Cardiac muscle cell (in vitro differentiated cells and primary cell): ENCODE data around the gene IGFBP6. TPM values are rescaled to one million over a fixed set of nuclear protein-coding genes. Genes with fewer than 3 reads are reported as not detected.

ENCODE experiments used
- DNase-seq, 2 donors: peaks; one replicate each; pipeline versions ENCODE4 v3.0.0 to v3.0.0-alpha.2; 2010 to 2017; ENCODE audit warnings: low read depth in 1 of 2, low spot score in 1 of 2
- H3K27ac ChIP-seq: fragments of 200-600 bp; sonication (generic); 2 replicates; pipeline ENCODE4 v1.5.1; 2016
- H3K27me3 ChIP-seq: fragments of 200-600 bp; sonication (generic); 2 replicates; pipeline ENCODE4 v1.6.0; 2016; ENCODE audit warnings: control low read depth
- H3K36me3 ChIP-seq: fragments of 200-600 bp; sonication (generic); 2 replicates; pipeline ENCODE4 v1.5.1; 2016; ENCODE audit warnings: control low read depth
- H3K4me1 ChIP-seq: fragments of 200-600 bp; sonication (generic); 2 replicates; pipeline ENCODE4 v1.8.1; 2017; ENCODE audit warnings: low read depth, mild to moderate bottlenecking, mixed run types
- H3K4me3 ChIP-seq: fragments of 200-600 bp; sonication (generic); 2 replicates; pipeline ENCODE4 v1.5.1; 2016; ENCODE audit warnings: mild to moderate bottlenecking
- H3K9me3 ChIP-seq: fragments of 200-600 bp; sonication (generic); 2 replicates; pipeline ENCODE4 v1.5.1; 2017; ENCODE audit warnings: low read depth, mild to moderate bottlenecking, control low read depth
- CTCF ChIP-seq: IDR thresholded peaks from 2 replicates; pipeline ENCODE4 v1.5.1; 2012; ENCODE audit warnings: low read depth, mild to moderate bottlenecking, low read length
- polyA plus RNA-seq: library from polyadenylated mRNA; unstranded; fragments of >200 nt; fragmentation: Nextera tagmentation; extraction: Ambion mirVana; gene quantifications from 2 replicates; pipeline ENCODE4 v1.2.1, GENCODE V29; 2016
- total RNA-seq: library from RNA; depleted of rRNA; stranded (reverse); fragments of >200 nt; gene quantifications from 2 replicates; pipeline ENCODE4 v1.2.3, GENCODE V29; 2016

IGFBP6 gene
- total and polyA plus RNA-seq, 2 experiments from 2014 or later = 58.9 to 109 TPM

GRCh38 chr12:53068811-53069585 lies 28.5 kb upstream of the IGFBP6 start:
- H3K9me3 ChIP-seq = no peaks in the 10 kb centered on the region
- H3K36me3 ChIP-seq = no peaks in the 10 kb centered on the region
- H3K4me1 ChIP-seq = peaks cover 44% of the 10 kb centered on the region
- TF ChIP-seq CTCF = no peak
- H3K27ac ChIP-seq = no peak overlapping the region
- peak in 1 of 2 donors; percentile 14 for DNase-seq
- no peak overlapping the region for H3K4me3 ChIP-seq
- H3K27me3 ChIP-seq = no peaks in the 10 kb centered on the region

GRCh38 chr12:53069621-53070410 lies 27.7 kb upstream of the IGFBP6 start:
- no peak for DNase-seq
- H3K4me3 ChIP-seq = no peak overlapping the region
- H3K4me1 ChIP-seq = peaks cover 44% of the 10 kb centered on the region
- H3K27ac ChIP-seq = peak overlapping the region; percentile 23
- no peaks in the 10 kb centered on the region for H3K27me3 ChIP-seq
- peaks cover 3% of the 10 kb centered on the region for H3K36me3 ChIP-seq
- TF ChIP-seq CTCF = no peak
- H3K9me3 ChIP-seq = no peaks in the 10 kb centered on the region

GRCh38 chr12:53070877-53071492 lies 26.5 kb upstream of the IGFBP6 start:
- peaks cover 52% of the 10 kb centered on the region for H3K4me1 ChIP-seq
- peaks cover 3% of the 10 kb centered on the region for H3K36me3 ChIP-seq
- TF ChIP-seq CTCF = no peak
- peak overlapping the region; percentile 87 for H3K27ac ChIP-seq
- H3K4me3 ChIP-seq = no peak overlapping the region
- DNase-seq = peak in 1 of 2 donors; percentile 55
- no peaks in the 10 kb centered on the region for H3K9me3 ChIP-seq
- no peaks in the 10 kb centered on the region for H3K27me3 ChIP-seq

- DNase-seq = peak; percentile 70 to 85
- H3K27ac ChIP-seq = peak overlapping the region; percentile 87
- H3K36me3 ChIP-seq = peaks cover 3% of the 10 kb centered on the region
- H3K4me1 ChIP-seq = peaks cover 54% of the 10 kb centered on the region
- no peak overlapping the region for H3K4me3 ChIP-seq
- H3K27me3 ChIP-seq = no peaks in the 10 kb centered on the region
- H3K9me3 ChIP-seq = no peaks in the 10 kb centered on the region
- peak; percentile 40 for TF ChIP-seq CTCF
These were observed 25.6 kb upstream of the IGFBP6 start for GRCh38 chr12:53071591-53072551.

- no peak for TF ChIP-seq CTCF
- Histone ChIP-seq H3K36me3 (peaks cover 3% of the 10 kb centered on the region), H3K9me3 (no peaks in the 10 kb centered on the region), H3K27me3 (no peaks in the 10 kb centered on the region), H3K27ac (peak overlapping the region; percentile 87), H3K4me3 (no peak overlapping the region), H3K4me1 (peaks cover 60% of the 10 kb centered on the region)
- DNase-seq = no peak
These were observed 23.6 kb upstream of the IGFBP6 start for GRCh38 chr12:53073881-53074280.
